ENCODE results near the gene AZU1.
A peak's percentile ranks its signal among the peaks of the same experiment; 100 is the strongest.

AZU1 gene

DNA sequence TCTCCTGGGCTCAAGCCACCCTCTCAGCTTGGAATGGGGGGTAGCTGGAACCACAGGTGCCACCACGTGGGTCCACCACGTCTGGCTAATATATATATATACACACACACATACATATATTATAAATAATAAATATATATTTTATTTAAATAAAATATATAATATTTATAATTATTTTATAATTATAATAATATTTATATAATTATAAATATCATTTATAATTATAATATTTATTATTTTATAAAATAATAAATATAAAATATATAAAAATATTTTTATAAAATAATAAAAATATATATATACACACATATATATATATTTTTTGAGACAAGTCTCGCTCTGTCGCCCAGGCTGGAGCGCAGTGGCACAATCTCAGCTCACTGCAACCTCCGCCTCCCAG is 26.9 kb downstream of the AZU1 start:
- no peak for DNase-seq (ENCODE audit: low read depth in 2 of 2)

DNA sequence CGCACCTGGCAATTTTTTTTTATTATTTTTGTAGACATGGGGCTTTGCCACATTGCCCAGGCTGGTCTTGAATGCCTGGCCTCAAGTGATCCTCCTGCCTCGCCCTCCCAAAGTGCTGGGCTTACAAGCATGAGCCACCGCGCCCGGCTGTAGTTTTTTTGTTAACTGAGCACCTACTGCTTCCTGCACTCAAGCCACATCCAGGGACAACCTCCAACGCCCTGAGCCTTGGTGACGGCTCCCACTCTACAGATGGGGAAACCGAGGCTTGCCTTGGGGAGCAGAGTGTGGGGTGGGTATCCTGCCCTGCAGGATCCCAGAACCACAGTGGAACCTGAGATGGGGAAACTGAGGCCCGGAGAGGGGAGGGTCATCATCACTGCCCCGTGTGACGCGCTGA is 27.5 kb downstream of the AZU1 start:
- no peak for DNase-seq (ENCODE audit: low read depth in 2 of 2)

DNA sequence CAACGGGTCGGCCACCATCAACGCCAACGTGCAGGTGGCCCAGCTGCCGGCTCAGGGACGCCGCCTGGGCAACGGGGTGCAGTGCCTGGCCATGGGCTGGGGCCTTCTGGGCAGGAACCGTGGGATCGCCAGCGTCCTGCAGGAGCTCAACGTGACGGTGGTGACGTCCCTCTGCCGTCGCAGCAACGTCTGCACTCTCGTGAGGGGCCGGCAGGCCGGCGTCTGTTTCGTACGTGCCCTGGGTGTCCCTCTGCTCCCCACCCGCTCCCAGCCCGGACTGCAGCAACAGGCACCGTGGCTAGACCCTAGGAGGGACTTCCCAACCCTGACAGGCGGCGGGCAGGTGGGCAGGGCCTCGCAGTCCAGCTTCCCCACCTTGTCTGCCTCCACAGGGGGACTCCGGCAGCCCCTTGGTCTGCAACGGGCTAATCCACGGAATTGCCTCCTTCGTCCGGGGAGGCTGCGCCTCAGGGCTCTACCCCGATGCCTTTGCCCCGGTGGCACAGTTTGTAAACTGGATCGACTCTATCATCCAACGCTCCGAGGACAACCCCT is 28.0 kb downstream of the AZU1 start:
- no peak for DNase-seq (ENCODE audit: low read depth in 2 of 2)

DNA sequence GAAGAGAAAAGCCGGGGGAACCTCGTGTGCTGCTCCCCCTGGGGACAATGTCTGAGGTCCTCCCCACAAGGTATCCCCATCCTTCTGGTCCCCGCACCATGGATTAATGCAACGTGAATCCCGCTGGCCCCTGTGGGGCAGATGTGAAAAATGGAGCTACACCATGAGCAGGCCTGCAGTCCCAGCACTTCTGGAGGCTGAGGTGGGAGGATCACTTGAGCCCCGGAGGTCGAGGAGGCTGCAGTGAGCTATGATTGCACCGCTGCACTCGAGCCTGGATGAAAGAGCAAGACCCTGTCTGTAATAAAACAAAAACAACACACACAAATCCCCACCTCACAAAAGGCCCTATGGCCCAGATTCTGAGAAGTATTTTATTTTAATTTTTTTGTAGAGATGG is 30.6 kb downstream of the AZU1 start:
- no peak for DNase-seq (ENCODE audit: low read depth in 2 of 2)

DNA sequence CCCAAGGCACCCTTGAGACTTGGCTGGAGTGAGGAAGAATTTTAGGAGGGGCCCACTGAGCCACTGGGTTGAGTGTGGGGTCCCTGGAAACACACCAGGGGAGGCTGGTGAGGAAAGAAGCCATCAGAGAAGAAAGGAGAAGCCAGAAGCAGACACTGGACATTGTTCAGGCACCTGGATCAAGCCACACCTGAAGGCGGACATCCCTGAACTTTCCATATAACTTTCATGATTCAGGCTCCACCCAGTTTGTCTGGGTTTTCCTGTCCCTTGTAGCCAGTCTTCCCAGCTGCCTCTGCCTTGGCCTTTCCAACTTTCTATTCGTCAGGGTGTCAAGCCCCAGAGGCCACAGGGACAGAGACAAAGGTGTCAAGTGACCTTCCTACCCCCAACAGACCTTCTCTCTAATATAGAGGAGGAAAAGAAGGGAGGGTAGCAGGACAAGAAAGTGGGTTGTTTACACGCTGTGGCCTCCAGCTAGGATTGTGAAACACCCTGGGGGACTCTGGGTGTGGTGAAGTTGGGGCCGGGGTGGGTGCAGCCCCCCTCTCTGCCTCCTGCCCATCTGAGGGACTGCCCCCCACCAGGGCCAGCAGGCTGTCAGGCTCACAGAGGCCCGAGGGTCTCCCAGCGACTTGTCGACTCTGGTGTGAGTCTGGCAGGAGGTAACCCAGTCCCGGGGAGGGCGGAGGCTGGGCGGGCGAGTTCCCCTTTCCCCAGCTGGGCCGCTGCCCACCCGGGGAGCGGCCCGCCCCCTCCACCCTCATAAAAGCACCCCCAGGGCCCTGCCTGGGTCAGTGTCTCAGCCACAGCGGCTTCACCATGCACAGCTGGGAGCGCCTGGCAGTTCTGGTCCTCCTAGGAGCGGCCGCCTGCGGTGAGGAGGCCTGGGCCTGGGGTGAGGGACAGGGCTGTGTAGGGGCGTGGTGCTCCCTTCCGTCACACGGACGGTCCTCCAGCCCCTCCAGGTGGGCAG is 31.5 kb downstream of the AZU1 start, which contains the start of gene CFD:
Gene CFD, plus strand, starts transcription at position 797 of the 976 bp plus-strand sequence. Its CDS starts 26 bp downstream, at position 823.
- no peak for DNase-seq (ENCODE audit: low read depth in 2 of 2)

DNA sequence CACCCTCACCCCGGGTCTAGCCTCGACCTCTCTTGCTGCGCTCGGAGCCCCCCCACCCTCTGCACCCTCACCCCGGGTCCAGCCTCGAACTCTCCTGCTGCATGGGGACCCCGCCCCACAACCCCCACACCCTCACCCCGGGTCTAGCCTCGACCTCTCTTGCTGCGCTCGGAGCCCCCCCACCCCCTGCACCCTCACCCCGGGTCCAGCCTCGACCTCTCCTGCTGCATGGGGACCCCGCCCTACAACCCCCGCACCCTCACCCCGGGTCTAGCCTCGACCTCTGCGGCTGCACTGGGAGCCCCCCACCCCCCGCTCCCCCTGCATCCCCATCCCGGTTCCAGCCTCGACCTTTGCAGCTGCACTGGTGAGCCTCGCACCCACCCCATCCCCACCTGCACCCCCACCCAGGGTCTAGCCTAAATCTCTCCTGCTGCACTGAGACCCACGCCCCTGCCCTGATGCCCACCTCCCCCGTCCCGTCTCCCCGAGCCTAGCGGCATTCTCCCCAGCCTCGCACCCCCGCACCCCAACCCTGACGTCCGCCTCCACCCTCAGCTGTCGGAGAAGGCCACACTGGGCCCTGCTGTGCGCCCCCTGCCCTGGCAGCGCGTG is 33.6 kb downstream of the AZU1 start:
- DNase-seq (ENCODE audit: low read depth in 2 of 2), result no peak

DNA sequence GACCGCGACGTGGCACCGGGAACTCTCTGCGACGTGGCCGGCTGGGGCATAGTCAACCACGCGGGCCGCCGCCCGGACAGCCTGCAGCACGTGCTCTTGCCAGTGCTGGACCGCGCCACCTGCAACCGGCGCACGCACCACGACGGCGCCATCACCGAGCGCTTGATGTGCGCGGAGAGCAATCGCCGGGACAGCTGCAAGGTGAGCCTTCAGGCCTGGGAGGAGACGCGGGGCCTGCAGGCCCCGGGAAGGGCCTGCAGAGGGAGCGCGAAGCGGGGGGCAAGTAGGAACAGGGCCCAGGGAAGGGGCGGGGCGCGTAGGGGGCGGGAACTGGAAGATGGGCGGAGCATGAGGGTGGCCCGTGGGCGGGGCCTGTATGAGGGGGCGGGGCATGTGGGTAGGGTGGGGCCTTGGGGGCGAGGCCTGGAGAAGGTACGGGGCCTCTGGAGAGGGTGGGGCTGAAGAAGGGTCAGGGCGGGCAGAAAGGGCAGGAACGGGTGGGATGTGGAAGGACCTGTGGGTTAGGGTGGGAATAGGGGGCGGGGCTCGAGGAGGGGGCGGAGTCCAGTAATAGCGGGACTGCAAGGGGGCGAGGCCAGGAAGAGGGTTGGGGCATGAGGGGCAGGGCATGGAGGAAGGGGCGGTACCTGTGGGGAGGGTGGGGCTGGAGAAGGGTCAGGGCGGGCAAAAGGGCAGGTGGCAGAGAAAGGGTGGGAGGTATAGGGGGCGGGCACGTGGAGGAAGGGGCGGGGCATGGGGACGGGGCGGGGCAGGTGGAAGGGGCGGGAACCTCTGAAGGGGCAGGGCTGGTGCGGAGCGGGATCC is 34.3 kb downstream of the AZU1 start:
- peak; percentile 27 to 72 for DNase-seq (ENCODE audit: low read depth in 2 of 2)

DNA sequence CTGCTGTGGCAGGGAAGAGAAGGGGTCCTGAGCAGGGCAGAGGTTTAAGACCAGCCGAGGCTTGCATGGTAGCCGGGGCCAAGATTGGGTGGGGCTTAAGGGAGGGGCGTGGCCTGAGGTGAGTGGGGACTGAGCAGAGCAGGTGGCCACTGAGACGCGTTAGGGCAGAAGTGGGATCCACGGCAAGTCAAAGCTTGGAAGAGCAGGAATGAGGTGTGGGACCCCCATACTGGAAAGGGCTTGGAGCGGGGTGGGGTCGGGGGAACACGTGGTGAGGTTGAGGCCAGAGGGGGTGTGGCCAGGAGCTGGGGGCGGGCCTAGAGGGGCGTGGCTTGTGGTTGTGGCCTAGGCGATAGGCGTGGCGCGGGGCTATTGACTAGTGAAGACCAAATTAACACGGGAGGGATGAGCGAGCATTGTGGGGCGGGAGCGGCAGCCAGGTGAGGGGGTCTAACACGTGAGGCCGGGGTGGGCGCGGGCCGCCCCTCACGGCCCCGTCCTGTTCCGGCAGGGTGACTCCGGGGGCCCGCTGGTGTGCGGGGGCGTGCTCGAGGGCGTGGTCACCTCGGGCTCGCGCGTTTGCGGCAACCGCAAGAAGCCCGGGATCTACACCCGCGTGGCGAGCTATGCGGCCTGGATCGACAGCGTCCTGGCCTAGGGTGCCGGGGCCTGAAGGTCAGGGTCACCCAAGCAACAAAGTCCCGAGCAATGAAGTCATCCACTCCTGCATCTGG is 35.1 kb downstream of the AZU1 start:
- peak; percentile 55 to 69 for DNase-seq (ENCODE audit: low read depth in 2 of 2)

DNA sequence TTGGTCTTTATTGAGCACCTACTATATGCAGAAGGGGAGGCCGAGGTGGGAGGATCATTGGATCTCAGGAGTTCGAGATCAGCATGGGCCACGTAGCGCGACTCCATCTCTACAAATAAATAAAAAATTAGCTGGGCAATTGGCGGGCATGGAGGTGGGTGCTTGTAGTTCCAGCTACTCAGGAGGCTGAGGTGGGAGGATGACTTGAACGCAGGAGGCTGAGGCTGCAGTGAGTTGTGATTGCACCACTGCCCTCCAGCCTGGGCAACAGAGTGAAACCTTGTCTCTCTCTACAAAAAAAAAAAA is 35.6 kb downstream of the AZU1 start:
- no peak for DNase-seq (ENCODE audit: low read depth in 2 of 2)

DNA sequence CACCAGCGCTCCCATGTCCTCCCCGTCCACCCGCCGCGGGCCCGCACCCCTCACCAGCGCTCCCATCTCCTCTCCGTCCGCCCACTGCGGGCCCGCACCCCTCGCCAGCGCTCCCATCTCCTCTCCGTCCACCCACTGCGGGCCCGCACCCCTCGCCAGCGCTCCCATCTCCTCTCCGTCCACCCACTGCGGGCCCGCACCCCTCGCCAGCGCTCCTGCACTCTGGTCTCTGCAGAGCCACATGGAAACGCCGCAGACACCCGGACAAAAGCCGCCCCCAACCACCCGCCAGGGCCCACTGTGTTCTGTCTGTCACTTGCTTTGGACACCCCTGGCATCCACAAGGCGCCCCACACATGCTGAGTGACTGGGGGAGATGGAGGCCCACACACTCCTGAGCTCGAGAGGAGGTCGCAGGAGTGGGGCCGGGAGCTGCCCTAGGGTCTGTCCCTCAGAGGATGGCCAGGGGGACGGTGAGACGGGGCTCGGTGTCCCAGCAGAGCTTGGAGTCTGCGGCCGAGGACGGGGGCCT is 39.2 kb downstream of the AZU1 start:
- no peak for DNase-seq (ENCODE audit: low read depth in 2 of 2)

DNA sequence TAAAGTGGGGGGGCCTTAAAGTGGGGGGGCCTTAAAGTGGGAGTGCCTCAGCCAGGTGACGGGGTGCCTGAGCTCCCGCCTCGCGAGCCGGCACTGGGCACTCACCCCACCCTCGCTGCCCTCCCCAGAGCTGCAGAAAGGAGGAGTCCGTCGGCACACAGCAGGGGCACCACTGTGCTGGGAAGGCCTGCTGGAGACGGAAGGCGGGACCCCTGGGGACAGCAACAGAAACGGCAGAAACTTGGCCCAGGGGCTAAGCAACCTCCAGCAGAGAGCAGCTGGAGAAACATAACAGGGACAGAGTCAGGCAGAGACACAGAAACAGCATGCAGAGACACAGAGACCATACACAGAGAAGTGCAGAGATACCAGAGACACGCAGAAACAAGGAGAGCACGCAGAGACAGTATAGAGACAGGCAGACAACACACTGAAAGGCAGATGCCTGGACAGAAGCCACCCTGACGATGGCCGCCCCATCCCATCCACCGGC is 39.7 kb downstream of the AZU1 start:
- no peak for DNase-seq (ENCODE audit: low read depth in 2 of 2)

DNA sequence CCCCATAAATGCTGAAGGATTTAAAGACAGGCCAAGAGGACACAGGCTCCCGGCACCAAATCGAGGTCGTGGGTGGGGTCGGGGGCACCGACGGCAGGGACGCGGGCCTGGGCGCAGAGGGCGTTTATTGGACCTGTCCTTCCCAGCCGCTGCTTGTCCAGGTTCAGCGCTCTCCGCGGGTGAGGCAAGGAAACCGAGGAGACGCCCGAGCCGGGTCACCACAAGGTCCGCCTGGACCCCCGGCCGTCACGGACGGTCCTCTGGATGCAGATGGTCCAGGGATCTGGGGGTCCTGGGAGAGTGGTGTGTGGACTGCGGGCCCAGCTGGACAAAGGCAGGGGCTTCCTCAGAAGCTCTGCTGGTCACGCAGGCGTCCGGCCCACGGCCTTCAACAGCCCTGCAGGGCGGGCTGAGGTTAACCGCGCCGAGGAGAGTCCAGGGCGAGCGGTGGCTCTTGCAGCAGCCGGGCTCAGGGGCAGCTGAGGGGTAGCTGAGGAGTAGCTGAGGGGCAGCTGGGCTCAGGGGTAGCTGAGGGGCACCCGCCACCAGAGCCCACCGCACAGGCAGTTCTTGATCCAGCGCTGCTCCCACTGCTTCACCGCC is 40.3 kb downstream of the AZU1 start:
- no peak for DNase-seq (ENCODE audit: low read depth in 2 of 2)

DNA sequence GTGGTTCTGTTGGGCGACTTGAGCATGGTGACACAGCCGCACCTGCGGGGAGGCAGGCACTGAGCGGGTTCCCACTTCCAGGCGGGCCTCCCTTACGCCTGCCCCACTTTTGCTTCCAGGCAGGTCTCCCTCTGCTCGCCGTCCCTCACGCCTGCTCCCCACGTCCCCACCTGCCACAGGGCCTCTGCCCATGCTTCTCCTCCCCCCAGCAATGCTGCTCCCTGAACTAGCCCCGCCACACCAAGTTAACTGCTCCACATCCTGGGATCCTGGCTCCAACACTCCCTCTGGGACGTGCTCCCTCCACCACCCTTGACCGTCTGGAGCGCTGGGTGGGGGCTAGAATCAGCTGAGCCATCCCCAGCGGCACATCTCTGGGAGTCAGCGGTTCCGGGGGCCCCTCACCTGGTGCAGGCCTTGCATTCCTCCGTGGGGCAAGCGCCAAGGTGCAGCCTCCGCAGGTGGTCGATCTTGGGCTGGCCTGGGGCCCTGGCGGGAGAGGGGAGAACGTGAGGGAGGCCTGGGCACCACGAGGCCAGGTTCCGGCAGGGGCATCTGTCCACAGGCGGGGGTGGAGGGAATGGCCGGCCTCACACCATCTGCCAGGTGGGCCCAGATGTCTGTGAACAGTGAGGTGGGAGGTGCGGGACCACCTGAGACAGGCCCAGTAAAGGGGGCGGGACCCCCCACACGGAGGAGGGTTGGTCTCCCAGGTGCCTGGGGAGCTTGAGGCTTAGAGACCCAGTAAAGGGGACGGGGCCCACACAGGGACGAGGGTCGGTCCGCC is 41.0 kb downstream of the AZU1 start:
- no peak for DNase-seq (ENCODE audit: low read depth in 2 of 2)

DNA sequence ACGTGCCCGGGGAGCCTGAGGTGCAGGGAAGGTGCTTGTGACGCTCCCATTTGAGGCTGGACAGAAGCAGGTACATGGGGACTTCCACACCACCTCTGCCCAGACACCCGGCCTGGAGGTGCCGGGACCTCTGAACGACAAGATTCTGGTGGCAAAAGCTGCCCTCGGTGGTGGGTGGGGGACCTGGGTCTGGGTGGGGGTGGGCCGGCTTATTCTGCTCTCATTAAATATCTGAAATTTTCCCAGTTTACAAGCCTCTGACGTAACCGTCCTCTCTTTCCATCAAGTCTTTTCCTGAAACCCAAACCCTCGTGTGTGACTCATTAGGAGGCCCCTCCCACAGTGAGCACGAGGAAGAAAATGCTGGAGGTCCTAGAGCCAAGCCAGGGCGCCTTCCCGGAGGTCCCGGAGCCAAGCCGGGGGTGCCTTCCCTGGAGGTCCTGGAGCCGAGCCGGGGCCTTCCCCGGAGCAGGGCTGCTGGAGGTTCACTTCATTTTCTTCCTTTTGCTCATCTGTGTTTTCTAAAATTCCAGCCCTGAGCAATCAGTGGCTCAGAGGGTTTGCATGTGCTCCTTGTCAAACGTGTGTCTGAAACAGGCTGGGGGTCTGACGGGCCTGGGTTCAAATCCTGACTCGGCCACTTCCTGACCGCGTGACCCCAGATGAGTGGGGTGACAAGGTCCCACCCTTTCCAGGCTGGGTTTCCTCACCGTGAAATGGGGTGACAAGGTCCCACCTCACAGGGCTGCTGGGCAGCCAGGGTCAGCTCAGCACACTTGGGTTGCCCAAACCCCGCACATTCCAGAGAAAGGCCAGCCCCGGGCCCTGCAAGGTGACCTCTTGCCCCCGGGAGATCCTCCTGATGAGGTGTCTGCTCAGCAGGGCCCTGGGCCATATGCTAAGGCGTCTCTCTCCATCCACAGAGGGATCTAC is 41.9 kb downstream of the AZU1 start:
- DNase-seq (ENCODE audit: low read depth in 2 of 2), result no peak

DNA sequence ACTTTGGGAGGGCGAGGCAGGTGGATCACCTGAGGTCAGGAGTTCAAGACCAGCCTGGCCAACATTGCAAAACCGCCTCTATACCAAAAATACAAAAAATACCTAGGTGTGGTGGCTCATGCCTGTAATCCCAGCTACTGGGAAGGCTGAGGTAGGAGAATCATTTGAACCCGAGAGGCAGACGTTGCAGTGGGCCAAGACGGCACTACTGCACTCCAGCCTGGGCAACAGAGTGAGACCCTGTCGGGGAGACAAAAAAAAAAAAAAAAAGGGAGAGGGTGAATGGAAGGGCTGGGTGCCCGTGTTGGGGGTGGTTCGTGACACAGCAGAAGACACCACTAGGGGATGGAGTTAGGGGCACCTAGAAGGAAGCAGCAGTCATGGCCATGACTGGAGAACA is 42.7 kb downstream of the AZU1 start:
- DNase-seq (ENCODE audit: low read depth in 2 of 2), result no peak

DNA sequence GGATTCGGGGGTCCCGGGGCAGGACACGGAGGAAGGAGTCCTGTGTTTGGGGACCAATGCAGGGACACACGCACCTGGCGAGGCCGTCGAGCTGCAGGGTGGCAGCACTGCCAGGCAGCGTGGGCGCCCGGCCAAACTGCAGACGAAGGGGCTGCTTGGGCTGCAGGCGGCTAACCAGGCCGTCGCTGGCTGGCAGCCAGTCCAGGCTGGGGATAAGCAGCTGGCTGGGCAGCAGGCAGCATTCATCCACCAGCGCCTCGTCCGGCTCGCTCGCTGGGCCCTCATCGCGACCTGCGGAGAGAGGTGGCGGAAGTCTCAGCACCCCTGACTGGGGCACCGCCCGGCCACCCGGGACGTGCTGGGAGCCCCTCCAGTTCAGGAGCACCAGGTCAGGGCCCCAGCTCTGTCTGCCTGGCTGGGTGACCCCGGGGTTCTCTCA is 43.3 kb downstream of the AZU1 start:
- no peak for DNase-seq (ENCODE audit: low read depth in 2 of 2)

DNA sequence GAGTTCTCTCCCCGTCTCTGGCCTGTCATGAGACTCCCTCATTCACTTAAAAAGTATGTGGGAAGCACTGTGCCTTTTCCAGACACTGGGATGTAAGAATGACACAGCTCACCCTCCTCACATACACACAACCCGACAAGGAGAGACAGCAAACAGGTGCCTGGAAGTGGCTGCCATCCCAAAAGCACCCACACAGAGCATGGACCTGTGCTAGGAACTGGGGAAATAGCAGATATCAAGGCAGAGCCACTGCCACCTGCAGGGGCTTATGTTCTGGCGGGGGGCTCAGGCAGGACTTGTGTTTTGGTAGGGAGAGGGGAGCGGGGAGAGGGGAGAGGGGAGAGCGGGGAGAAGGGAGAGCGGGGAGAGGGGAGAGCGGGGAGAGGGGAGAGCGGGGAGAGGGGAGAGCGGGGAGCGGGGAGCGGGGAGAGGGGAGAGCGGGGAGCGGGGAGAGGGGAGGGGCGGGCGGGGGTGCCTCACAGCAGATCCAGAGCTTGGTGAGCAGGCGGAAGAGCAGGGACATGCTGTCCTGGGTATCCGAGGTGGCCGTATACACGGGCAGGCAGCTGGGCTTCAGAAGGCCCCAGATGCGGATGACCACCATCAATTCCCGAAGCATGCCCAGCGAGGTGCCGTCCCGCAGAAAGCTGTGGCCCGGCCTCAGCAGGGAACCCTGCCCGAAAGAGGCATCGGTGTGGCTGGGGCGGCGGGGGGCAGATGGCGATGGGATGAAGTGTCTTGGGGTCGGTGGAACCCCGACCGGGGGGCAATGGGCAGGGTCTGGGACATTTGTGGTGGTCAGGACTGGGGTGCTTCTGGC is 44.0 kb downstream of the AZU1 start:
- no peak for DNase-seq (ENCODE audit: low read depth in 2 of 2)
